GM12801 (cell line): ENCODE data around the gene PACSIN1.

ENCODE experiments used
- TF ChIP-seq, protein P1 (sequence below): IDR thresholded peaks from one replicate; pipeline ENCODE4 v1.5.1; 2011; ENCODE audit warnings: control low read depth; ENCODE audit not compliant: insufficient read length; ENCODE audit errors: extremely low read depth

The PACSIN1 gene

DNA sequence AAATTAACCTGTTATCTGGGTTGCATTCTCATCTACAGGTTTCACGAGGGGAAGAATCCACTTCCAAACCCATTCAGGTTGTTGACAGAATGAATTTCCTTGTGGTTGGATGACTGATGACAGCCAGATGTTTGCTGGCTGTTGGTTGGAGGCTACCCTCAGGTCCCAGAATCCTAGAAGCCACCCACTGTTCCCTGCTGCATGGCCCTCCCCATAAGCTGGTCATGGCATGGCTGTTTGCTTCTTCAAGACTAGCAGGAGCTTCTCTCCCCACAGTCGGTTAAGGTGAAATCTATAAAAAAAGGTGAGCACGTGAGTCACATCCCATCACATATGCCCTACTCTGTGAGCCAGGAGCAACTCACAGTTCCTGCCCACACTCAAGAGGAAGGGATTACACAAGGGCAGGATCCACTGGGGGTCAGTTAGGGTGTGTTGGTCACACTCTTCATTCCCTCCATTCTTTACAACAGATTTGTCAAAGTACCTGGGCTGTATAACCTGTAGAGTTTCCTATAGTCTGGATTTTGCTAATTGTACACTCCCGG, 20.5 kb upstream of the PACSIN1 start:
- TF ChIP-seq, protein P1, sequence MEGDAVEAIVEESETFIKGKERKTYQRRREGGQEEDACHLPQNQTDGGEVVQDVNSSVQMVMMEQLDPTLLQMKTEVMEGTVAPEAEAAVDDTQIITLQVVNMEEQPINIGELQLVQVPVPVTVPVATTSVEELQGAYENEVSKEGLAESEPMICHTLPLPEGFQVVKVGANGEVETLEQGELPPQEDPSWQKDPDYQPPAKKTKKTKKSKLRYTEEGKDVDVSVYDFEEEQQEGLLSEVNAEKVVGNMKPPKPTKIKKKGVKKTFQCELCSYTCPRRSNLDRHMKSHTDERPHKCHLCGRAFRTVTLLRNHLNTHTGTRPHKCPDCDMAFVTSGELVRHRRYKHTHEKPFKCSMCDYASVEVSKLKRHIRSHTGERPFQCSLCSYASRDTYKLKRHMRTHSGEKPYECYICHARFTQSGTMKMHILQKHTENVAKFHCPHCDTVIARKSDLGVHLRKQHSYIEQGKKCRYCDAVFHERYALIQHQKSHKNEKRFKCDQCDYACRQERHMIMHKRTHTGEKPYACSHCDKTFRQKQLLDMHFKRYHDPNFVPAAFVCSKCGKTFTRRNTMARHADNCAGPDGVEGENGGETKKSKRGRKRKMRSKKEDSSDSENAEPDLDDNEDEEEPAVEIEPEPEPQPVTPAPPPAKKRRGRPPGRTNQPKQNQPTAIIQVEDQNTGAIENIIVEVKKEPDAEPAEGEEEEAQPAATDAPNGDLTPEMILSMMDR: no peak

DNA sequence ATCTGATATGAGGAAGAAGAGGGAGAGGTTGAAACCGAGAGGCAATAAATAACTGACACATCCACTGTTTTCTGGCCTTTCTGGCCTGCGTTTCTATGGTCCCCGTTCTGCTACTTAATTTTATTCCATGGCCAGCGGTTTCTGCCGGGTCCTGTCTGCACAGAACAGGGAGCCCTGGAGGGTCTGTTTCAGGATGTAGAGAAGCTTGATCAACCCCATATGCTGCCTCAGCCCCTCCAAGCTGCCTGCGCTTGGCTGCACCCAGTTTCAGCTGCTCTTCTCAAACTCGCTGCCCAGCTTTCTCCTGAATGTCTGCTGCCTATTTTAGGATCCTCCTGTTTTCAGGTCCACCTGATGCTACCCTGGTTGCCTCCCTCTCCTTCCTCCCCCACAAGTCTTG, 18.5 kb upstream of the PACSIN1 start:
- TF ChIP-seq, protein P1: no peak

DNA sequence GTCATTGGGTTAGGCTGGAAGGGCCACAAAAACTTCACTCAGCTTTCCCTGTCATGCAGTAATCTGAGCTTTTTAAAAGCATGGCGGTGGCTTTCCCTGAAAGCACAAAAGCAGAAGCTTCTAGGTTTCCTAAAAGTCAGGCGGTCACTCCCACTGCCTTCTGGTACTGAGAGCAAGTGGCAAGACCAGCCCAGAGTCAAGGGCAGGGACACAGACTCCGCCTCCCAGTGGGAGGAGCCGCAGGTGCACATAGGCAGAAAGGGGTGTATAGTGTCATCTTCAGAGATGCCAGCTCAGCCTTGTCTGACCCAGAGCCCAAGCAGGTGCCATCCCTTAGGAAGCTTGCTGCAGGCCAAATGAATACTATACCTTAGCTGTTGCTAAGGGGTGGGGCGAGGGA, 18.0 kb upstream of the PACSIN1 start:
- TF ChIP-seq, protein P1: no peak

DNA sequence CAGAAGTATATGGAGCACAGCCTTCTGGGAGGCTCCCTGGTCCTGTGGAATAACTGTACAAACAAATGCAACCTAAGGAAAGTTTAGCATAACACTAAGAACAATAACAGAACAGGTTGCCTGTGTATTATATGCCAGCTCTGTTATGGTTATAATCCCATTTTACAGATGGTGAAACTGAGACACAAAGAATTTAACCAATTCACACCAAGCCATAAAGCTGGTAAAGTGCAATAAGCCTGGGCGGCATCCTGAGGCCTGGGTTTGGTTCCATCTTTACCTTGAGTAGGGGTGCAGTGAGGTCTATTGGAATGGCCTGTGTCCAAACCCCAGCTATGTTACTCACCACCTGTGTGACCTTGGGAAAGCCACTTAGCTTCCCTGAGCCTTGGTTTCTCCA, 14.7 kb upstream of the PACSIN1 start:
- TF ChIP-seq, protein P1: no peak

DNA sequence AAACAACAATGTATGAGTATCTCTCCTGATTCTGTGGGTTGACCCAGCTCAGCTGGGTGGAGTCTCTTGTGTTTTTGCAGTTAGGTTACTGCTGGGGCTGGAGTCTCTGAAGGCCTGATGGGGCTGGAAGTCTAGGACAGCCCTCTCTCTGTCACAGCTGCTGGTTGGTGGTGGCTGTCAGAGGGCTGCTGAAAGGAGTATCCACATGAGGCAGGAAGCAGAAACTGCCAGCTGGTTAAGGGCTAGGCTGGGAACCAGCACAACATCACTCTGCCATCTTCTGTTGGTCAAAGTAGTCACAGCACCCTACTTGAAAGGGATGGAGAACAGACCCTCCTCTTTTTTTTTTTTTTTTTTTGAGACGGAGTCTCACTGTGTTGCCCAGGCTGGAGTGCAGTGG, 10.0 kb upstream of the PACSIN1 start:
- TF ChIP-seq, protein P1: no peak

DNA sequence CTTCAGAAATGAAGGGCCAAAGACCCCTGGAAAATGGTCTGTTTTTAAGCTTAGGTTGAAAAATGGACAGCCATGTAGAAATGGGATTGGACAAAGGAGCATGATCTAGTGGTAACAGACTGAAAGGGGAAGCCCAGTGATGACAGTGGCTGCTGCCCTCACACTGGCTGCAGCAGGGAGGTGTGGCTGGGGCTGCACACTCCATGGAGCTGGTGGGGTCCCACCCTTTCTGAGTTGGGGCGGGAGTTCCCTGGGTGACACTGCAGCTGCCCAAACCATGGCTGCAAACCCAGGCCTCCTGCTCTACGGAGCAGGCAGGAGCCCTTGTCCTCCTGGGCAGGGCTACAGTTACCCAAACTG, 8.5 kb upstream of the PACSIN1 start:
- TF ChIP-seq, protein P1: no peak

DNA sequence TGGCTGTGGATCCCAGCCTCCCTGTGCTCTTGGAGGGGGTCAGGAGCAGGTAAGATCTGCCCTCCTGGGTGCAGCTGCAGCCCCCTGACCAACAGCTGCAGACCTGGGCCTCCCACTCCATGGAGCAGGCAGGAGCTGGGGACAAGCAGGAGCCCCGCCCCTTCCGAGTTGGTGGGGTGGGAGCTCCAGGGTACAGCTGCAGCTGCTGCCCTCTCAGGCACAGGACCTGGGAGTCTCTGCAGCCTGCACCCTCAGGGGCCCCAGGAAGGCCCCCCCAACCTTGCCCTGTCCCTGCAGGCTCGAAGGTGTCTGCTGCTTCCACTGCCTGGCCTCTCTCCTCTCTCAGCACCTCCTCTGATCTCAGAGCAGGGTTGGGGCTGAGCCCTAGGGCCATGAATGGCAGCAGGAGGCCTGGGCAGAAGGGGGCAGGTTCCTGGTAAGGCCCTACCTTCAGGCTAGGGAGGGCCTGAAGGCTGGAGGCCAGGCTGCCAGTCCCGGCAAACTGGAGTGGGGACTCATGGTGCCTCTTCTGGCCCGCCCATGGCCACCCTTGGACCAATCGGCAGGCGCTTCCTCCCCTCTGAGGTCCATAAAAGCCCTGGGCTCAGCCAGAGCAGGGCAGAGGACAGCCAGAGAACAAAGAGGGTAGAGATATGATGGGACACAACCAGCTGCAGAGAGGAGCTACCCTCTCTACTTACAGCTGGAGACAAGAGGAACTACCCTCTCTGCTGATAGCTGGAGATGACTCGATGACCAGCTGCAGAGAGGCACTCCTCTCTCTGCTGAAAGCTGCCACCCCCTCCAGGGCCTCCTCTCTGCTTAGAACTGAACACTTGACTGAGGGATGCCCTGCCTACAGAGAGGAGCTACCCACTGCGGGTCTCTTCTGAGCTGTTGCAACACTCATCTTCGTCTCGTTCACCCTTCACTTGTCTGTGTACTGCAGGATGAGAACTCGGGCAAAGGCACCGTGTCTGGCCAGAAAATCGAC, 7.8 kb upstream of the PACSIN1 start:
- TF ChIP-seq, protein P1: no peak
